Measurements from ENCODE around the gene NAB1.
A peak's percentile ranks its signal among the peaks of the same experiment; 100 is the strongest.
"Not testable (repeated sequence)": the region's sequence is repeated elsewhere in the genome, so short reads cannot be mapped to it uniquely, and the experiment has no call there.

Gene NAB1

GRCh38 chr2:190649035-190649797 lies at the start of gene NAB1:
Gene NAB1 (plus strand): TSS chr2:190649083. CDS start chr2:190659177, 10,094 bp downstream.
- DNase-seq = peak in 1 of 2 experiments; percentile 38

GRCh38 chr2:190599546-190600220 lies 49.2 kb upstream of the NAB1 start:
- DNase-seq = no peak

- DNase-seq = no peak
Observed at GRCh38 chr2:190600293-190601103, 48.4 kb upstream of the NAB1 start.

- DNase-seq = no peak
Observed at GRCh38 chr2:190603374-190603773, 45.5 kb upstream of the NAB1 start.

- DNase-seq = no peak
Observed at GRCh38 chr2:190607014-190607597, 41.8 kb upstream of the NAB1 start.

GRCh38 chr2:190607657-190608357 lies 41.1 kb upstream of the NAB1 start:
- DNase-seq = no peak

GRCh38 chr2:190608863-190609262 lies 40.0 kb upstream of the NAB1 start:
- DNase-seq = not testable (repeated sequence)

- not testable (repeated sequence) for DNase-seq
Observed at GRCh38 chr2:190609397-190609796, 39.5 kb upstream of the NAB1 start.

- not testable (repeated sequence) for DNase-seq
Observed at GRCh38 chr2:190610528-190610927, 38.4 kb upstream of the NAB1 start.

- DNase-seq = no peak
Observed at GRCh38 chr2:190615555-190616200, 33.2 kb upstream of the NAB1 start.

- no peak for DNase-seq
Observed at GRCh38 chr2:190618030-190618429, 30.9 kb upstream of the NAB1 start.

GRCh38 chr2:190625691-190626090 lies 23.2 kb upstream of the NAB1 start:
- no peak for DNase-seq

GRCh38 chr2:190626641-190627210 lies 22.2 kb upstream of the NAB1 start:
- no peak for DNase-seq

- peak in 1 of 2 experiments; percentile 20 for DNase-seq
Observed at GRCh38 chr2:190627448-190628412, 21.2 kb upstream of the NAB1 start.

GRCh38 chr2:190628591-190629319 lies 20.1 kb upstream of the NAB1 start:
- no peak for DNase-seq

- DNase-seq = no peak
Observed at GRCh38 chr2:190634381-190634780, 14.5 kb upstream of the NAB1 start.

GRCh38 chr2:190635781-190636180 lies 13.1 kb upstream of the NAB1 start:
- no peak for DNase-seq

- peak; percentile 22 to 29 for DNase-seq
Observed at GRCh38 chr2:190636361-190636760, 12.5 kb upstream of the NAB1 start.

GRCh38 chr2:190637281-190637734 lies 11.6 kb upstream of the NAB1 start:
- peak; percentile 17 to 49 for DNase-seq
